ENCODE measurements around the gene CCDC149.

DNA sequence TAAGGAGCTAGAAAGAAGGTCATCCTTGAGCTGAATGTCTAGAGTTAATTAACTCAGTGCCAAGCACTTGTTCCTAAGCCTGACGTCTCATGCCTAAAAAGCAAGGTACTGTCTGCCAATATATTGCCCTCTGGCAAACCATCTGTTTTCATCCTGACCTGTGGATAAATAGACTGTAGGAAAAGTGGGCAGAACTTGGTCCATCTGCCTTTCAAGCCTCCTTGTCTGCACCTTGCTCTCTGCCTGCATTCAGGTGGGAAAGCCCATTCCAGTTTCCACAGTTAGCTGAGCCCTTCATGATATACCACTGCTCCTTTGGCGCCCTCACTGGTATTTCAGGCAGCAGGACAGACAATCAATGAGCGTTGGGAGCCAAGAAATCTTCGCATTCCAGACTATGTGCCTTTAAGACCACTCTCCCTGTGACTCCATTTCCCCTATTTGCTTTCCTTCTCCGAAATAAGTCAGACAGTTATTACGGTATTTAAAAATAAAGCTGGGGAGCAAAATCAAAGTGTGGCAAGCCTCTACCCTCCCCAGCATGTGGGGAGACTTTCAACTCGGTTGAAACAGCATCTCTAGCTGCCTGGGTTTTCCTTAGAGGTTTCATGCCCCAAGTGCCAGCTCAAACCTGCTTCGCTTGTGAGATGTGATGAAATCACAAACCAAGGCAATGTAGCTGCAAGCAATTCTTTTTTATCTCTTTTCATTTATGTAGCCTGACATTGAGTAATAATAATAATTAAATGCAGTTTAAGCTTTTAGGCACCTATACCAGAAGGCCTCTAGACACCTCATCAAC is 2.5 kb upstream of the CCDC149 start:
- TF ChIP-seq, protein P1, sequence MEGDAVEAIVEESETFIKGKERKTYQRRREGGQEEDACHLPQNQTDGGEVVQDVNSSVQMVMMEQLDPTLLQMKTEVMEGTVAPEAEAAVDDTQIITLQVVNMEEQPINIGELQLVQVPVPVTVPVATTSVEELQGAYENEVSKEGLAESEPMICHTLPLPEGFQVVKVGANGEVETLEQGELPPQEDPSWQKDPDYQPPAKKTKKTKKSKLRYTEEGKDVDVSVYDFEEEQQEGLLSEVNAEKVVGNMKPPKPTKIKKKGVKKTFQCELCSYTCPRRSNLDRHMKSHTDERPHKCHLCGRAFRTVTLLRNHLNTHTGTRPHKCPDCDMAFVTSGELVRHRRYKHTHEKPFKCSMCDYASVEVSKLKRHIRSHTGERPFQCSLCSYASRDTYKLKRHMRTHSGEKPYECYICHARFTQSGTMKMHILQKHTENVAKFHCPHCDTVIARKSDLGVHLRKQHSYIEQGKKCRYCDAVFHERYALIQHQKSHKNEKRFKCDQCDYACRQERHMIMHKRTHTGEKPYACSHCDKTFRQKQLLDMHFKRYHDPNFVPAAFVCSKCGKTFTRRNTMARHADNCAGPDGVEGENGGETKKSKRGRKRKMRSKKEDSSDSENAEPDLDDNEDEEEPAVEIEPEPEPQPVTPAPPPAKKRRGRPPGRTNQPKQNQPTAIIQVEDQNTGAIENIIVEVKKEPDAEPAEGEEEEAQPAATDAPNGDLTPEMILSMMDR (IDR thresholded peaks at IDR 0.05; ENCODE audit: low read depth, low read length), result no peak
- no peak for TF ChIP-seq EZH2phosphoT487 (IDR thresholded peaks at IDR 0.05; ENCODE audit: low read depth)
